Measurements from ENCODE around the gene PM20D2. TPM values are rescaled to one million over a fixed set of nuclear protein-coding genes. Genes with fewer than 3 reads are reported as not detected.
"Not testable (repeated sequence)": the region's sequence is repeated elsewhere in the genome, so short reads cannot be mapped to it uniquely, and the experiment has no call there.

Gene PM20D2, protein sequence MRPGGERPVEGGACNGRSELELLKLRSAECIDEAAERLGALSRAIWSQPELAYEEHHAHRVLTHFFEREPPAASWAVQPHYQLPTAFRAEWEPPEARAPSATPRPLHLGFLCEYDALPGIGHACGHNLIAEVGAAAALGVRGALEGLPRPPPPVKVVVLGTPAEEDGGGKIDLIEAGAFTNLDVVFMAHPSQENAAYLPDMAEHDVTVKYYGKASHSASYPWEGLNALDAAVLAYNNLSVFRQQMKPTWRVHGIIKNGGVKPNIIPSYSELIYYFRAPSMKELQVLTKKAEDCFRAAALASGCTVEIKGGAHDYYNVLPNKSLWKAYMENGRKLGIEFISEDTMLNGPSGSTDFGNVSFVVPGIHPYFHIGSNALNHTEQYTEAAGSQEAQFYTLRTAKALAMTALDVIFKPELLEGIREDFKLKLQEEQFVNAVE
- total RNA-seq = 10 to 100 TPM; 11.6 to 17.6 TPM

DNA sequence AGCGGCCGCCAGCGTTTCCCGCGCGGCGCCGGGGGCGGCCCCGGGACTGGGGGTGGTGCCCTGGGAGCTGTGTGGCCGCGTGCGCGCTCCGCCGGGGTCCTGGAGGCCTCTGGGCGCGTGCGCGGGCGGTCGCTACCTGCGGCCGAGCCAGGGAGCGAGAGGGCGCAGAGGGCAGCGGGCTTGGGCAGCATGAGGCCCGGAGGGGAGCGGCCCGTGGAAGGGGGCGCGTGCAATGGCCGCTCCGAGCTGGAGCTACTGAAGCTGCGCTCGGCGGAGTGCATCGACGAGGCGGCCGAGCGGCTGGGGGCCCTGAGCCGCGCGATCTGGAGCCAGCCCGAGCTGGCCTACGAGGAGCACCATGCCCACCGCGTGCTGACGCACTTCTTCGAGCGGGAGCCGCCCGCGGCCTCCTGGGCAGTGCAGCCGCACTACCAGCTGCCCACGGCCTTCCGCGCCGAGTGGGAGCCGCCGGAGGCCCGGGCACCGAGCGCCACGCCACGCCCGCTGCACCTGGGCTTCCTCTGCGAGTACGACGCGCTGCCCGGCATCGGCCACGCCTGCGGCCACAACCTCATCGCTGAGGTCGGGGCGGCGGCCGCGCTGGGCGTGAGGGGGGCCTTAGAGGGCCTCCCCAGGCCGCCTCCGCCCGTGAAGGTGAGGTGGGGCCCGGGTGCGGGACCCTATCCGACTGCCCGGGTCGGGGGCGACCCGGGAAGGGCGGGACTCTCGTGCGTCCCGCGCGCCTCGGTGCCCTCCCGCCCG, at the start of gene PM20D2:
TSS of gene PM20D2 (plus strand) at position 100 of the 762 bp plus-strand sequence. CDS start at position 190, 90 bp downstream.
- H3K27ac Mint-ChIP-seq = peak within 1 kb of the TSS; percentile 99
- peak within 1 kb of the TSS; percentile 96 to 100 for H3K4me3 Mint-ChIP-seq
- H3K9me3 Mint-ChIP-seq = no peaks in the 10 kb centered on the region
- peaks cover 40% of the 10 kb centered on the region for H3K4me1 Mint-ChIP-seq (ENCODE audit: low read depth)
- DNase-seq = peak; percentile 74 to 76
- no peaks in the 10 kb centered on the region for H3K27me3 Mint-ChIP-seq (ENCODE audit: low read depth)
- peaks cover 7 to 11% of the 10 kb centered on the region in 2 donors for H3K36me3 Mint-ChIP-seq (ENCODE audit: insufficient read depth in 2 of 2)
- peak; percentile 74 to 77 for ATAC-seq (replicated peaks in 1 of 2)

DNA sequence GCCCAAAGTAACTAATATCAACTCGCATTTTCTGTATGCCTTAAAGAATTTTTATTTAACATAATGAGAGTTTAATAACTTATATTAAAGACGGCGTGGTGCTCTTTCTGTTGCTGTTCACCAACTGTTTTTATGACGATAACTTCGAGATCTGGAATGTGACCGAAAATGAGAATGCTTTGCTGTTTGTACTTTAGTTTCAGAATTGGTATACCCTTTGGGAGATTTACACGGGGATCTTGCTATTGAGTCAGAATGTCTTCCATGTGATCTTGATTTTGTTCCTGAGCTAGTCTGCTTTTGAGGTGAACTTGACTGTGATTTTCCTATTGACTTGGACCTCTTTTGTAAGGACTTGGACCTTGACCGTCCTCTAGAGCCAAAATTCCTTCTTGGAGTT, 47.4 kb upstream of the PM20D2 start:
- H3K36me3 Mint-ChIP-seq (ENCODE audit: insufficient read depth in 2 of 2) = no peaks in the 10 kb centered on the region
- H3K4me3 Mint-ChIP-seq = peak overlapping the region in 1 of 2 donors; percentile 7
- no peak overlapping the region for H3K27ac Mint-ChIP-seq
- H3K4me1 Mint-ChIP-seq (ENCODE audit: low read depth) = peaks cover 16% of the 10 kb centered on the region
- DNase-seq (no peak), ATAC-seq (replicated peaks in 1 of 2) (peak; percentile 77 to 96)
- no peaks in the 10 kb centered on the region for H3K9me3 Mint-ChIP-seq
- H3K27me3 Mint-ChIP-seq (ENCODE audit: low read depth) = no peaks in the 10 kb centered on the region

- Mint-ChIP-seq H3K4me1 (ENCODE audit: low read depth) (peaks cover 16% of the 10 kb centered on the region), H3K9me3 (no peaks in the 10 kb centered on the region), H3K27ac (no peak overlapping the region), H3K27me3 (ENCODE audit: low read depth) (no peaks in the 10 kb centered on the region), H3K36me3 (ENCODE audit: insufficient read depth in 2 of 2) (no peaks in the 10 kb centered on the region), H3K4me3 (no peak overlapping the region)
- no peak for ATAC-seq (replicated peaks in 1 of 2)
- DNase-seq = no peak
Observed at GRCh38 chr6:89100114-89100513, 45.7 kb upstream of the PM20D2 start.

DNA sequence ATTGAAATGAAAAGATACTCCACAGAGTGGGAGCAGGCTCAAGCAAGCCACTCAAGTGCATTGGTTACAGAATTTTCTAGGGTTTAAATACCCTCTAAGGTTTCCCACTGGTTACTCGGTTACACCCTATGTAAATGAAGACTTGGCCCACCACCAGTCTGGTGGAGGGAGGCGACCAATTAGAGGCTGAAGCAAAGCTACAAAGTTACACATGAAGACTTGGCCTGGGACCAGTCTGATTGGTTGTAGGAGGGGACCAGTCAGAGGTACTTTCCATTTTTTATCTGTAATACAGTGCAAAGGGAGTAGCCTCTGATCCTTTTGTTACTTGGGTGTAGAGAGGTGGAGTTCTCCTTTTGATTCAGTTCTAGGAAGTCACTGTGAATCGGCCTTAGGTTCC, 35.6 kb upstream of the PM20D2 start:
- Mint-ChIP-seq H3K27me3 (ENCODE audit: low read depth) (no peaks in the 10 kb centered on the region), H3K9me3 (no peaks in the 10 kb centered on the region), H3K4me1 (ENCODE audit: low read depth) (peaks cover 5% of the 10 kb centered on the region), H3K27ac (no peak overlapping the region), H3K4me3 (no peak overlapping the region), H3K36me3 (ENCODE audit: insufficient read depth in 2 of 2) (no peaks in the 10 kb centered on the region)
- ATAC-seq (replicated peaks in 1 of 2) = peak in 1 of 2 donors; percentile 36
- DNase-seq = no peak

- Mint-ChIP-seq H3K9me3 (no peaks in the 10 kb centered on the region), H3K36me3 (ENCODE audit: insufficient read depth in 2 of 2) (no peaks in the 10 kb centered on the region), H3K4me3 (no peak overlapping the region), H3K27ac (no peak overlapping the region), H3K27me3 (ENCODE audit: low read depth) (peaks cover 14% of the 10 kb centered on the region), H3K4me1 (ENCODE audit: low read depth) (peaks cover 7% of the 10 kb centered on the region)
- DNase-seq (no peak), ATAC-seq (replicated peaks in 1 of 2) (no peak)
Observed at GRCh38 chr6:89111933-89112332, 33.9 kb upstream of the PM20D2 start.

GRCh38 chr6:89116702-89117101, 29.2 kb upstream of the PM20D2 start:
- Mint-ChIP-seq H3K9me3 (peaks cover 2 to 3% of the 10 kb centered on the region in 2 donors), H3K27ac (peak overlapping the region; percentile 9), H3K36me3 (ENCODE audit: insufficient read depth in 2 of 2) (peaks cover 0 to 1% of the 10 kb centered on the region in 2 donors), H3K4me1 (ENCODE audit: low read depth) (peaks cover 6% of the 10 kb centered on the region), H3K27me3 (ENCODE audit: low read depth) (peaks cover 31% of the 10 kb centered on the region), H3K4me3 (peak overlapping the region; percentile 85 to 96)
- ATAC-seq (replicated peaks in 1 of 2) = no peak
- no peak for DNase-seq

DNA sequence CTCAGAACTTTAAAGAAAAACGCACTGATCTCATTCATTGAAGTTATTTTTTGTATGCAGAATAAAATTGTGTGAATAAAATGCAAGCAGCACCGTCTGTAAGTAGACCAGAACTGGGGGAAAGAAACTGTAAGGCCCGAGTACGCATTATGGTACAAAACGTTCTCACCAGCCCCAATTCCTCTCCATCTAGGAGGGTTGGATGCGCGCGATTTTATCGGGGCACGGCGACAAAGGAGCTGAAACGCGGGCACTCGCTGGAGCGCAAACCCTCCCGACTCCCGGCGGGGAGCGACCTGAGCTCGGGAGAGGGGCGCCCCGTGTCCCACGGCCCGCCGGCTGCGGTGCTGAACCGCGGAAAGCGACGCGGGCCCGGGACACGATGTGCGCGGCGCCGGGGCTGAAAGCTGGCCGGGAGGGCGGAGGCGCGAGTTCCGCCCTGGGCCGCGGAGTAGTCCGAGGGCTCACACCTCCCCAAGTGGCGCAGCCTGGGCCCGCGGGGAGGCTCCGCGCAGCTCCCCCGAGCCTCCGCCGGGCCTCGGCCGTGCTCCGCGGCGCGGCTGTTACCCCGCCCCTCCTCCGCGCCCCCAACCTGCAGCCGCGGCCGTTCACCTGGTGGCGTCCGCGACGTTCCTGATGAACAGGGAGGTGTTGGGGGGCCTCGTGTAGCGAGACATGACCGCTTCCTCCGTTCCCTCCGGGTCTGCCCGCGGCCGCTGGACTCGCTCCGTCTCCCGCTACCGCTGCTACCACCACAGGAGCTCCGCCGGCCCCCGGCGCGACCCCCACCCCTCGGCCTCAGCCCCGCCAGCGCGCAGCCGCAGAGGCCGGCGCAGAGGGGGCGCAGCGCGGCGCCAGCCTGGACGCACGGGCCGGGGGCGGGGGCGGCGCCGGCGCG, 28.4 kb upstream of the PM20D2 start, which contains the start of gene SRSF12:
TSS of gene SRSF12 (minus strand) at position 861 of the 898 bp plus-strand sequence. CDS start at position 677, 184 bp downstream.
- peak; percentile 92 to 95 for ATAC-seq (replicated peaks in 1 of 2)

DNA sequence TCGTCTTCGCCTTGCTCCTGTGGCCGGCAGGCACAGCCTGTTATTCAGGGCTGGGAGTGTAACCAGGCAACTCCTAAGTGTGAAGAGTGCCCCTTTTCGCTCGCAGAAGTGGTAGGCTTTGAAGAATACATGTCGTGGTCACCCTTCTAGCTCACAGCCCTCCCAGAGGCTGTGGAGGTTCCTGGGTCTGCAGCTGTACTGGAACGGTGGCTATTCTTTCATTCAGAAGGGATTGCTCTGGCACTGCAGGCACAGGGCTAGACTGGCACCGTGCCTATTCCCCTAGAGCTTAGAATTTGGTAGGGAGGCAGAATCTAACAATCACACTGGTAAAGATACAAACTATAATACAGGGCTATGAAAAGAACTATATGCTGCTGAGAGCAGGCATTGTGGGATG, 26.9 kb upstream of the PM20D2 start:
- peaks cover 31% of the 10 kb centered on the region for H3K27me3 Mint-ChIP-seq (ENCODE audit: low read depth)
- H3K36me3 Mint-ChIP-seq (ENCODE audit: insufficient read depth in 2 of 2) = peaks cover 0 to 1% of the 10 kb centered on the region in 2 donors
- H3K9me3 Mint-ChIP-seq = peaks cover 2 to 3% of the 10 kb centered on the region in 2 donors
- DNase-seq (no peak), ATAC-seq (replicated peaks in 1 of 2) (no peak)
- no peak overlapping the region for H3K27ac Mint-ChIP-seq
- H3K4me3 Mint-ChIP-seq = peak overlapping the region in 1 of 2 donors; percentile 56
- peaks cover 6% of the 10 kb centered on the region for H3K4me1 Mint-ChIP-seq (ENCODE audit: low read depth)

More for the DNA sequence above, 28.4 kb upstream of the PM20D2 start, which contains the start of gene SRSF12:
- peaks cover 31% of the 10 kb centered on the region for H3K27me3 Mint-ChIP-seq (ENCODE audit: low read depth)
- H3K4me3 Mint-ChIP-seq = peak within 1 kb of the TSS; percentile 85 to 96
- H3K36me3 Mint-ChIP-seq (ENCODE audit: insufficient read depth in 2 of 2) = peaks cover 0 to 1% of the 10 kb centered on the region in 2 donors
- peaks cover 6% of the 10 kb centered on the region for H3K4me1 Mint-ChIP-seq (ENCODE audit: low read depth)
- H3K9me3 Mint-ChIP-seq = peaks cover 2 to 3% of the 10 kb centered on the region in 2 donors
- DNase-seq = peak; percentile 38 to 57
- peak within 1 kb of the TSS; percentile 9 for H3K27ac Mint-ChIP-seq

GRCh38 chr6:89120371-89120770, 25.5 kb upstream of the PM20D2 start:
- no peak overlapping the region for H3K27ac Mint-ChIP-seq
- H3K9me3 Mint-ChIP-seq = peaks cover 2 to 3% of the 10 kb centered on the region in 2 donors

GRCh38 chr6:89121934-89122333, 23.9 kb upstream of the PM20D2 start:
- DNase-seq (no peak), ATAC-seq (replicated peaks in 1 of 2) (no peak)
- Mint-ChIP-seq H3K4me3 (no peak overlapping the region), H3K27me3 (ENCODE audit: low read depth) (peaks cover 17% of the 10 kb centered on the region), H3K4me1 (ENCODE audit: low read depth) (peaks cover 4% of the 10 kb centered on the region), H3K27ac (no peak overlapping the region), H3K9me3 (peaks cover 2 to 3% of the 10 kb centered on the region in 2 donors), H3K36me3 (ENCODE audit: insufficient read depth in 2 of 2) (peaks cover 0 to 1% of the 10 kb centered on the region in 2 donors)

More at GRCh38 chr6:89120371-89120770, 25.5 kb upstream of the PM20D2 start:
- no peak overlapping the region for H3K4me3 Mint-ChIP-seq
- peaks cover 31% of the 10 kb centered on the region for H3K27me3 Mint-ChIP-seq (ENCODE audit: low read depth)
- no peak for DNase-seq
- H3K36me3 Mint-ChIP-seq (ENCODE audit: insufficient read depth in 2 of 2) = peaks cover 0 to 1% of the 10 kb centered on the region in 2 donors
- no peak for ATAC-seq (replicated peaks in 1 of 2)
- peaks cover 6% of the 10 kb centered on the region for H3K4me1 Mint-ChIP-seq (ENCODE audit: low read depth)

- Mint-ChIP-seq H3K4me1 (ENCODE audit: low read depth) (no peaks in the 10 kb centered on the region), H3K27ac (no peak overlapping the region), H3K27me3 (ENCODE audit: low read depth) (peaks cover 12% of the 10 kb centered on the region), H3K4me3 (no peak overlapping the region), H3K36me3 (ENCODE audit: insufficient read depth in 2 of 2) (no peaks in the 10 kb centered on the region), H3K9me3 (peaks cover 2 to 3% of the 10 kb centered on the region in 2 donors)
- DNase-seq = no peak
- peak; percentile 36 to 41 for ATAC-seq (replicated peaks in 1 of 2)
Observed at GRCh38 chr6:89122625-89123024, 23.2 kb upstream of the PM20D2 start.

- not testable (repeated sequence) for ATAC-seq (replicated peaks in 1 of 2); H3K9me3 Mint-ChIP-seq; H3K27ac Mint-ChIP-seq; H3K4me1 Mint-ChIP-seq (ENCODE audit: low read depth); H3K36me3 Mint-ChIP-seq (ENCODE audit: insufficient read depth in 2 of 2); DNase-seq; H3K4me3 Mint-ChIP-seq; H3K27me3 Mint-ChIP-seq (ENCODE audit: low read depth)
Observed at GRCh38 chr6:89128256-89128671, 17.6 kb upstream of the PM20D2 start.
